Hepatic stellate cell (primary cell): Measurements from ENCODE around the gene PBX4.

ENCODE experiments used
- DNase-seq: peaks from one replicate; pipeline ENCODE4 v3.0.0; 2011; ENCODE audit warnings: low spot score

The PBX4 gene

GRCh38 chr19:19587771-19588170 is 30.7 kb downstream of the PBX4 start:
- no peak for DNase-seq

- no peak for DNase-seq
Measured at GRCh38 chr19:19584356-19584755, 34.1 kb downstream of the PBX4 start.

GRCh38 chr19:19582471-19582870 is 36.0 kb downstream of the PBX4 start:
- no peak for DNase-seq

- no peak for DNase-seq
Measured at GRCh38 chr19:19581391-19581790, 37.1 kb downstream of the PBX4 start.

GRCh38 chr19:19580418-19580817 is 38.1 kb downstream of the PBX4 start:
- no peak for DNase-seq

- DNase-seq = no peak
Measured at GRCh38 chr19:19579533-19580361, 38.7 kb downstream of the PBX4 start.

- no peak for DNase-seq
Measured at GRCh38 chr19:19578252-19578651, 40.2 kb downstream of the PBX4 start.

- no peak for DNase-seq
Measured at GRCh38 chr19:19575411-19575810, 43.1 kb downstream of the PBX4 start.

GRCh38 chr19:19571071-19571786 is 47.3 kb downstream of the PBX4 start:
- no peak for DNase-seq

- no peak for DNase-seq
Measured at GRCh38 chr19:19570571-19570970, 47.9 kb downstream of the PBX4 start.

- peak; percentile 57 for DNase-seq
Measured at GRCh38 chr19:19568802-19569756, 49.4 kb downstream of the PBX4 start.

- DNase-seq = no peak
Measured at GRCh38 chr19:19567391-19567790, 51.1 kb downstream of the PBX4 start.

- DNase-seq = peak; percentile 78
Measured at GRCh38 chr19:19566306-19566705, 52.2 kb downstream of the PBX4 start.

- DNase-seq = no peak
Measured at GRCh38 chr19:19563348-19563848, 55.1 kb downstream of the PBX4 start.

- DNase-seq = peak; percentile 27
Measured at GRCh38 chr19:19562665-19563347, 55.7 kb downstream of the PBX4 start.

GRCh38 chr19:19561946-19562664 is 56.4 kb downstream of the PBX4 start:
- no peak for DNase-seq

- DNase-seq = no peak
Measured at GRCh38 chr19:19559931-19560330, 58.6 kb downstream of the PBX4 start.

GRCh38 chr19:19558636-19559035 is 59.9 kb downstream of the PBX4 start:
- no peak for DNase-seq

GRCh38 chr19:19558055-19558454 is 60.4 kb downstream of the PBX4 start:
- no peak for DNase-seq

- peak; percentile 91 for DNase-seq
Measured at GRCh38 chr19:19554074-19555023, 64.1 kb downstream of the PBX4 start.
